Cardiac fibroblast (primary cell): ENCODE measurements around the gene EFR3B.
A peak's percentile ranks its signal among the peaks of the same experiment; 100 is the strongest.

ENCODE experiments used
- DNase-seq, 2 donors: peaks; one replicate each; pipeline versions ENCODE4 v3.0.0 to v3.0.0-alpha.2; 2010; ENCODE audit warnings: low read depth in 2 of 2
- H3K4me3 ChIP-seq, 2 donors: replicated peaks in 1 of 2; 1 replicate in 1 of 2; 2 replicates in 1 of 2; pipeline ENCODE4 v1.5.1; 2011; ENCODE audit warnings: low read depth in 2 of 2, low read length in 2 of 2, mild to moderate bottlenecking in 2 of 2, moderate library complexity in 1 of 2
- CTCF ChIP-seq: IDR thresholded peaks from one replicate; pipeline ENCODE4 v1.5.1; 2011; ENCODE audit warnings: low read depth, mild to moderate bottlenecking, low read length, inconsistent platforms

Gene EFR3B

DNA sequence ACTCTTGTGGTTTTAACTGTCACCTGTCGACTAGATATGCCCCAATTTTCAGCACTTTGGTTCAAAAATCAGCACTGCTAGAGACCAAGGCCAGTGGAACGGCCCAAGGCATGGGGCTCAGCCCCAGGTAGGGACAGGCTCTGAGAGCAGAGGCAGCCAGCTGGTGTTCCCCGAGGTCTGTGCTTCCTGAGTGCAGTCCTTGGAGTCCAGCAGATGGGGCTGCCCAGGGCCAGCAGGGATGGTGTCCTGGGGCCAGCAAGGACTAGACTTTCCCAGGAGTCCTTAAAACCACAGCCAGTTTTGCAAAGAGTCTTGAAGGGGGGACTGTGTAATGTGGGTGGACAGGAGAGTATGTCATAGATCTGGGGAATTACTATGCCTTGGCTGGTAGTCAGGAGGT, 70.2 kb downstream of the EFR3B start:
- TF ChIP-seq CTCF = no peak
- DNase-seq = no peak
- H3K4me3 ChIP-seq = no peak overlapping the region

GRCh38 chr2:25115249-25115883, 73.5 kb downstream of the EFR3B start:
- H3K4me3 ChIP-seq = no peak overlapping the region
- TF ChIP-seq CTCF = no peak
- DNase-seq = no peak

GRCh38 chr2:25115902-25116301, 74.0 kb downstream of the EFR3B start:
- TF ChIP-seq CTCF = no peak
- no peak overlapping the region for H3K4me3 ChIP-seq
- peak; percentile 37 to 43 for DNase-seq

DNA sequence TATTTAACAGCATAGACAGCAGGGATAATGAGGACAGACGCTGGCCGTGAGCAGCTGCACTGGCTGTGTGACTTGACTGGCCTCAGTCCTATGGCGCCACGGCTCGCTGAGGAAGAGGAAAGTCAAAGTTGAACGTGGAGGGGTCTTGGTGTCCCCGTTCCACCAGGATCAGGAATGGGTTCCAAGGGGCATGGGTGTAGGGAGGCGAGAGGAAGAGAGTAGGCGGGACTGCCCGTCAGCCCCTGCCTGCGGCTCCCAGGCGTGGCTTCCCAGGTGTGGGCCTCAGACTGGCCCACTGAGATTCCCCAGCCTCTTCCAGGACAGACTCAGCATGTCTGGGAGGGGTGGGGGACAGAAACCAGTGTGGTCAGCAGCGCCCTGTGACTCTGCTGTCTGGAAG, 75.1 kb downstream of the EFR3B start:
- no peak overlapping the region for H3K4me3 ChIP-seq
- DNase-seq = no peak
- no peak for TF ChIP-seq CTCF

- no peak overlapping the region for H3K4me3 ChIP-seq
- no peak for TF ChIP-seq CTCF
- DNase-seq = no peak
These were observed 77.4 kb downstream of the EFR3B start for GRCh38 chr2:25119263-25119662.

- TF ChIP-seq CTCF = no peak
- DNase-seq = no peak
- no peak overlapping the region for H3K4me3 ChIP-seq
These were observed 80.5 kb downstream of the EFR3B start for GRCh38 chr2:25122367-25122766.

DNA sequence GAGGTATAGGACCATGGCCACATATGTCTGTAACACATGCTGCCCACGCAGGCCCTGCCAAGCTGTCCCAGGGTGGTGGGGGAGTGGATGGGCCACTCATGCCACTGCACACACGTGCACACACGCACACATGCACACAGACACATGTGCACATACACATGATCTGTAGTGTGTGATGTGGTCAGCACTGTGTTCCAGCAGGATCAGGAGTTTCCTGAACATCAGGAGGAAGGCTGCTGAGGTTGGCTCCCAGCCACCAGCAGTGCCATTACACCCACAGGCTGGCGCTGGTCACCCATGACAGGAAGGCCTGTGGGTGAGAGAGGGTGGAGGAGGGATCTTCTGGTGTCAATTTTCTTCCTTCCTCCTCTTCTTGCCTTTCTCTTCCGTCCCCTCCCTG, 81.8 kb downstream of the EFR3B start:
- no peak for DNase-seq
- no peak for TF ChIP-seq CTCF
- no peak overlapping the region for H3K4me3 ChIP-seq
